ENCODE results near the gene FHAD1.

FHAD1 gene

DNA sequence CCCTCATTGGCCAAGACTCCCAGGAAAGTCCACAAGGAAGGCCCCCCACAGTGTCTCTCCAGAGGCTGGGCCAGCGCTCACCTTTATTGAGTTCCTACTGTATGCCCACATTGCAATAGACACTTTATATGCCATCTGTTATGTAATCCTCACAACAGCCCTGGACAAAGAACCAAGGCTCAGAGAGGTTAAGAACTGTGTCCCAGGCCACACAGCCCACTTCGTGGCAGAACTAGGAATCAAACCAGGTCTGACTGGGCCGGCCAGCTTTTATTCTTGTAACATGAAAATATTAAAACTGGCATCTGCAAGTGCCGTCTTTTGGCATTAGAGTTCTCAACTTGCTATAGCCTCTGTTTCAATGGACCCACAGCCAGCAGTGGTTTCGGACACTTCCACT lies 195.7 kb downstream of the FHAD1 start:
- ChIA-PET CTCF (no interaction called here), POLR2A (ENCODE audit: low non-redundant PET) (no interaction called here)
- H3K27ac ChIP-seq = no peak overlapping the region
- TF ChIP-seq CTCF (conservative IDR thresholded peaks at IDR 0.05; ENCODE audit: low read depth) = no peak
- DNase-seq (ENCODE audit: low spot score) = no peak

GRCh38 chr1:15443281-15443680 lies 196.3 kb downstream of the FHAD1 start:
- no peak for DNase-seq (ENCODE audit: low spot score)
- ChIA-PET POLR2A (ENCODE audit: low non-redundant PET) (no interaction called here), CTCF (no interaction called here)
- no peak for TF ChIP-seq CTCF (conservative IDR thresholded peaks at IDR 0.05; ENCODE audit: low read depth)
- no peak overlapping the region for H3K27ac ChIP-seq

GRCh38 chr1:15444468-15445389 lies 197.7 kb downstream of the FHAD1 start:
- DNase-seq (ENCODE audit: low spot score) = no peak
- H3K27ac ChIP-seq = no peak overlapping the region
- no peak for TF ChIP-seq CTCF (conservative IDR thresholded peaks at IDR 0.05; ENCODE audit: low read depth)
- ChIA-PET POLR2A (ENCODE audit: low non-redundant PET) (no interaction called here), CTCF (interaction anchor here (0.5 kb wide), 1 partner anchor 14 kb away, joined by 3 read pairs; no protein-coding TSS in a partner anchor)

- CTCF ChIA-PET = interaction anchor here (0.5 kb wide), 1 partner anchor 15 kb away, joined by 3 read pairs; no protein-coding TSS in a partner anchor
- no peak for DNase-seq (ENCODE audit: low spot score)
- POLR2A ChIA-PET (ENCODE audit: low non-redundant PET) = no interaction called here
- no peak overlapping the region for H3K27ac ChIP-seq
- no peak for TF ChIP-seq CTCF (conservative IDR thresholded peaks at IDR 0.05; ENCODE audit: low read depth)
Measured at GRCh38 chr1:15445390-15446122, 198.5 kb downstream of the FHAD1 start.

- ChIA-PET CTCF (interaction anchor here (0.7 kb wide), 1 partner anchor 12 kb away, joined by 3 read pairs; no protein-coding TSS in a partner anchor), POLR2A (ENCODE audit: low non-redundant PET) (no interaction called here)
- no peak for DNase-seq (ENCODE audit: low spot score)
- TF ChIP-seq CTCF (conservative IDR thresholded peaks at IDR 0.05; ENCODE audit: low read depth) = no peak
- H3K27ac ChIP-seq = no peak overlapping the region
Measured at GRCh38 chr1:15446212-15446611, 199.2 kb downstream of the FHAD1 start.

All from RWPE1 (cell line).